RWPE2 (cell line): ENCODE measurements around the gene VAT1.
"Not testable (repeated sequence)": the region's sequence is repeated elsewhere in the genome, so short reads cannot be mapped to it uniquely, and the experiment has no call there.

Experiments
- ATAC-seq: fragments of 200-7000 bp; cut with Tn5 transposase; 3 replicates; pipeline ENCODE4 v1.9.1; 2021; ENCODE audit warnings: low read depth
- DNase-seq: peaks from one replicate; pipeline ENCODE4 v3.0.0-alpha.2; 2020; ENCODE audit warnings: low spot score
- H3K27ac ChIP-seq: fragments of 450-650 bp; 2 replicates; pipeline ENCODE4 v1.5.1; 2017; ENCODE audit warnings: mild to moderate bottlenecking; ENCODE audit not compliant: poor library complexity, severe bottlenecking
- H3K27me3 ChIP-seq: fragments of 250-450 bp; sonication (Bioruptor Pico); 2 replicates; pipeline ENCODE4 v1.5.1; 2021; ENCODE audit warnings: mild to moderate bottlenecking, moderate library complexity; ENCODE audit not compliant: insufficient read depth, poor library complexity, severe bottlenecking
- H3K36me3 ChIP-seq: fragments of 250-450 bp; sonication (Bioruptor Pico); 2 replicates; pipeline ENCODE4 v1.5.1; 2020; ENCODE audit warnings: low read depth, mild to moderate bottlenecking, moderate library complexity
- H3K4me1 ChIP-seq: fragments of 250-450 bp; sonication (Bioruptor Pico); 2 replicates; pipeline ENCODE4 v1.5.1; 2021; ENCODE audit warnings: mild to moderate bottlenecking, moderate library complexity; ENCODE audit not compliant: insufficient read depth, poor library complexity, severe bottlenecking
- H3K4me3 ChIP-seq: fragments of 250-450 bp; sonication (Bioruptor Pico); 2 replicates; pipeline ENCODE4 v1.5.1; 2021; ENCODE audit warnings: mild to moderate bottlenecking, moderate library complexity; ENCODE audit not compliant: severe bottlenecking
- H3K9me3 ChIP-seq: fragments of 250-450 bp; sonication (Bioruptor Pico); 2 replicates; pipeline ENCODE4 v1.5.1; 2021; ENCODE audit warnings: mild to moderate bottlenecking, moderate library complexity; ENCODE audit not compliant: severe bottlenecking
- CTCF ChIP-seq: fragments of 450-650 bp; IDR thresholded peaks from one replicate; pipeline ENCODE4 v1.5.1; 2017; ENCODE audit warnings: mild to moderate bottlenecking, moderate library complexity; ENCODE audit not compliant: poor library complexity, severe bottlenecking

Gene VAT1

GRCh38 chr17:43068570-43069367, 46.6 kb upstream of the VAT1 start:
- no peaks in the 10 kb centered on the region for H3K27me3 ChIP-seq
- H3K4me1 ChIP-seq, result no peaks in the 10 kb centered on the region
- peaks cover 75% of the 10 kb centered on the region for H3K36me3 ChIP-seq
- no peak overlapping the region for H3K4me3 ChIP-seq
- no peaks in the 10 kb centered on the region for H3K9me3 ChIP-seq
- ATAC-seq (no peak), DNase-seq (no peak)
- no peak overlapping the region for H3K27ac ChIP-seq
- no peak for TF ChIP-seq CTCF

GRCh38 chr17:43062984-43063638, 40.9 kb upstream of the VAT1 start:
- no peak for TF ChIP-seq CTCF
- H3K36me3 ChIP-seq, result peaks cover 81% of the 10 kb centered on the region
- no peaks in the 10 kb centered on the region for H3K4me1 ChIP-seq
- H3K9me3 ChIP-seq, result no peaks in the 10 kb centered on the region
- ATAC-seq (no peak), DNase-seq (no peak)
- H3K4me3 ChIP-seq, result no peak overlapping the region
- no peaks in the 10 kb centered on the region for H3K27me3 ChIP-seq
- no peak overlapping the region for H3K27ac ChIP-seq

- no peak overlapping the region for H3K4me3 ChIP-seq
- ATAC-seq (no peak), DNase-seq (no peak)
- H3K27ac ChIP-seq, result no peak overlapping the region
- H3K9me3 ChIP-seq, result no peaks in the 10 kb centered on the region
- H3K36me3 ChIP-seq, result peaks cover 79% of the 10 kb centered on the region
- H3K4me1 ChIP-seq, result no peaks in the 10 kb centered on the region
- TF ChIP-seq CTCF, result no peak
- H3K27me3 ChIP-seq, result no peaks in the 10 kb centered on the region
Measured at GRCh38 chr17:43056051-43056450, 33.9 kb upstream of the VAT1 start.

- not testable (repeated sequence) for H3K4me1 ChIP-seq, H3K27me3 ChIP-seq, H3K4me3 ChIP-seq, H3K27ac ChIP-seq, H3K9me3 ChIP-seq, ATAC-seq
- DNase-seq, result peak; percentile 9
- H3K36me3 ChIP-seq, result peaks cover 74% of the 10 kb centered on the region
Measured at GRCh38 chr17:43053008-43053407, 30.8 kb upstream of the VAT1 start.

GRCh38 chr17:43051969-43052368, 29.8 kb upstream of the VAT1 start:
- no peak for DNase-seq
- ATAC-seq, result no peak
- Histone ChIP-seq H3K9me3 (no peaks in the 10 kb centered on the region), H3K27ac (no peak overlapping the region), H3K4me1 (no peaks in the 10 kb centered on the region), H3K27me3 (no peaks in the 10 kb centered on the region), H3K36me3 (peaks cover 81% of the 10 kb centered on the region), H3K4me3 (no peak overlapping the region)
- no peak for TF ChIP-seq CTCF
